Measurements from ENCODE around the gene CYP2J2. TPM values are rescaled to one million over a fixed set of nuclear protein-coding genes. Genes with fewer than 3 reads are reported as not detected.

Gene CYP2J2
- total and polyA plus RNA-seq, 2 donors (not counting 3 experiments of a cell fraction or from before 2014, with no cell fraction given) = 0.06 to 0.27 TPM

DNA sequence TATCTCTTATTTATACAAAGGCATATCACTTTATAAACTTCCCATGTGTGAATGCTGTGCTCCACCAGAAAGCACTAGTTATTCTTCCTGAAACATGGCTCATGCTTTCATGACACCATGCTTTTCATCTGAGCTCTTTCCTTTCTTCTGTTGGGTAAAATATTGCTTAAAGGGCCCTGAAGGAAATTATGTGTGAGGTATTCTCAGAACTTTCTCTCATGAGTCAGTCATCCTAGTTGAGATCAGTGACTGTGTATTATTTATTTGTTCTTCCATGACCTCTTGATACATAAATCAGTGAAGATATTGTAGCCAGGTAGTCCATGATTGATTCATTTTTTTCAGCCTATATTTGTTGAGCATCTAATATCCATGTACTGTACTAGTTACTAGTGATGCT is 54.8 kb downstream of the CYP2J2 start:
- H2AFZ ChIP-seq (ENCODE audit: low read depth, low read length) = no peak overlapping the region
- TF ChIP-seq, protein P1, sequence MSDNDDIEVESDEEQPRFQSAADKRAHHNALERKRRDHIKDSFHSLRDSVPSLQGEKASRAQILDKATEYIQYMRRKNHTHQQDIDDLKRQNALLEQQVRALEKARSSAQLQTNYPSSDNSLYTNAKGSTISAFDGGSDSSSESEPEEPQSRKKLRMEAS (IDR thresholded peaks at IDR 0.05; ENCODE audit: insufficient read depth, insufficient read length) = no peak
- TF ChIP-seq EZH2 (IDR thresholded peaks at IDR 0.05; ENCODE audit: borderline replicate concordance, low read depth, low read length, severe bottlenecking) = no peak
- no peak for TF ChIP-seq JUN (IDR thresholded peaks at IDR 0.05; ENCODE audit: borderline replicate concordance, insufficient read depth, insufficient read length, low read depth)
- TF ChIP-seq, protein P2, sequence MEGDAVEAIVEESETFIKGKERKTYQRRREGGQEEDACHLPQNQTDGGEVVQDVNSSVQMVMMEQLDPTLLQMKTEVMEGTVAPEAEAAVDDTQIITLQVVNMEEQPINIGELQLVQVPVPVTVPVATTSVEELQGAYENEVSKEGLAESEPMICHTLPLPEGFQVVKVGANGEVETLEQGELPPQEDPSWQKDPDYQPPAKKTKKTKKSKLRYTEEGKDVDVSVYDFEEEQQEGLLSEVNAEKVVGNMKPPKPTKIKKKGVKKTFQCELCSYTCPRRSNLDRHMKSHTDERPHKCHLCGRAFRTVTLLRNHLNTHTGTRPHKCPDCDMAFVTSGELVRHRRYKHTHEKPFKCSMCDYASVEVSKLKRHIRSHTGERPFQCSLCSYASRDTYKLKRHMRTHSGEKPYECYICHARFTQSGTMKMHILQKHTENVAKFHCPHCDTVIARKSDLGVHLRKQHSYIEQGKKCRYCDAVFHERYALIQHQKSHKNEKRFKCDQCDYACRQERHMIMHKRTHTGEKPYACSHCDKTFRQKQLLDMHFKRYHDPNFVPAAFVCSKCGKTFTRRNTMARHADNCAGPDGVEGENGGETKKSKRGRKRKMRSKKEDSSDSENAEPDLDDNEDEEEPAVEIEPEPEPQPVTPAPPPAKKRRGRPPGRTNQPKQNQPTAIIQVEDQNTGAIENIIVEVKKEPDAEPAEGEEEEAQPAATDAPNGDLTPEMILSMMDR (IDR thresholded peaks at IDR 0.05; ENCODE audit: extremely low read depth in 1 of 2, insufficient read depth in 1 of 2, low read depth in 1 of 2, low read length in 2 of 2) = no peak
- no peak for TF ChIP-seq POLR2AphosphoS5 (IDR thresholded peaks at IDR 0.05; ENCODE audit: insufficient read depth, low read depth, low read length)
- no peak for TF ChIP-seq GATA2 (IDR thresholded peaks at IDR 0.05; ENCODE audit: insufficient read depth, insufficient read length, low read depth, low read length)
- TF ChIP-seq FOS (IDR thresholded peaks at IDR 0.05; ENCODE audit: borderline replicate concordance, insufficient read depth, low read length) = no peak
- no peak for TF ChIP-seq POLR2A (IDR thresholded peaks at IDR 0.05; ENCODE audit: low read depth, low read length)
- no peak for TF ChIP-seq MYC (IDR thresholded peaks at IDR 0.05; ENCODE audit: low read depth, low read length)
- no peaks in the 10 kb centered on the region for H3K27me3 ChIP-seq (ENCODE audit: control insufficient read depth in 2 of 2, insufficient read depth in 2 of 2, low read length in 2 of 2)
- ChIA-PET CTCF (no interaction called here), POLR2A (no interaction called here)
- no peak overlapping the region for H3K4me2 ChIP-seq (ENCODE audit: insufficient read depth, low read length)
- no peaks in the 10 kb centered on the region for H3K79me2 ChIP-seq (ENCODE audit: control insufficient read depth, insufficient read depth, low read length)
- FAIRE-seq (no peak), DNase-seq (ENCODE audit: low read depth, low spot score) (no peak)
- intact Hi-C loops (cut with micrococcal nuclease) (no loop called here), dilution Hi-C loops (cut with MboI; ENCODE audit: extremely low pct_ligation_motif_present, low sequenced_read_pairs) (no loop called here)
- H3K9me1 ChIP-seq (replicated peaks; ENCODE audit: control insufficient read depth, extremely low read depth, insufficient read depth, low read length) = no peaks in the 10 kb centered on the region
- H3K9ac ChIP-seq (replicated peaks; ENCODE audit: extremely low read depth, insufficient read depth, low read length) = no peak overlapping the region
- H3K9me3 ChIP-seq (replicated peaks; ENCODE audit: control insufficient read depth, insufficient read depth, low read length) = no peaks in the 10 kb centered on the region
- H3K4me1 ChIP-seq (ENCODE audit: control insufficient read depth, extremely low read depth, insufficient read depth, low read length) = no peaks in the 10 kb centered on the region
- BruUV-seq (replicated peaks) = no TSS peak
- H3K27ac ChIP-seq (ENCODE audit: insufficient read depth, low read depth, low read length) = no peak overlapping the region
- H3K36me3 ChIP-seq (ENCODE audit: control insufficient read depth in 2 of 2, extremely low read depth in 1 of 2, insufficient read depth in 2 of 2, low read length in 2 of 2) = no peaks in the 10 kb centered on the region
- H4K20me1 ChIP-seq (replicated peaks; ENCODE audit: control insufficient read depth, extremely low read depth, insufficient read depth, low read length) = no peaks in the 10 kb centered on the region
- H3K4me3 ChIP-seq (replicated peaks in 1 of 3; ENCODE audit: insufficient read depth in 1 of 3, low read depth in 1 of 3, low read length in 3 of 3) = no peak overlapping the region

Measured in endothelial cell of umbilical vein (primary cell).